ENCODE results near the gene SCRN3.
"Not testable (repeated sequence)": the region's sequence is repeated elsewhere in the genome, so short reads cannot be mapped to it uniquely, and the experiment has no call there.

The SCRN3 gene, protein sequence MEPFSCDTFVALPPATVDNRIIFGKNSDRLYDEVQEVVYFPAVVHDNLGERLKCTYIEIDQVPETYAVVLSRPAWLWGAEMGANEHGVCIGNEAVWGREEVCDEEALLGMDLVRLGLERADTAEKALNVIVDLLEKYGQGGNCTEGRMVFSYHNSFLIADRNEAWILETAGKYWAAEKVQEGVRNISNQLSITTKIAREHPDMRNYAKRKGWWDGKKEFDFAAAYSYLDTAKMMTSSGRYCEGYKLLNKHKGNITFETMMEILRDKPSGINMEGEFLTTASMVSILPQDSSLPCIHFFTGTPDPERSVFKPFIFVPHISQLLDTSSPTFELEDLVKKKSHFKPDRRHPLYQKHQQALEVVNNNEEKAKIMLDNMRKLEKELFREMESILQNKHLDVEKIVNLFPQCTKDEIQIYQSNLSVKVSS

DNA sequence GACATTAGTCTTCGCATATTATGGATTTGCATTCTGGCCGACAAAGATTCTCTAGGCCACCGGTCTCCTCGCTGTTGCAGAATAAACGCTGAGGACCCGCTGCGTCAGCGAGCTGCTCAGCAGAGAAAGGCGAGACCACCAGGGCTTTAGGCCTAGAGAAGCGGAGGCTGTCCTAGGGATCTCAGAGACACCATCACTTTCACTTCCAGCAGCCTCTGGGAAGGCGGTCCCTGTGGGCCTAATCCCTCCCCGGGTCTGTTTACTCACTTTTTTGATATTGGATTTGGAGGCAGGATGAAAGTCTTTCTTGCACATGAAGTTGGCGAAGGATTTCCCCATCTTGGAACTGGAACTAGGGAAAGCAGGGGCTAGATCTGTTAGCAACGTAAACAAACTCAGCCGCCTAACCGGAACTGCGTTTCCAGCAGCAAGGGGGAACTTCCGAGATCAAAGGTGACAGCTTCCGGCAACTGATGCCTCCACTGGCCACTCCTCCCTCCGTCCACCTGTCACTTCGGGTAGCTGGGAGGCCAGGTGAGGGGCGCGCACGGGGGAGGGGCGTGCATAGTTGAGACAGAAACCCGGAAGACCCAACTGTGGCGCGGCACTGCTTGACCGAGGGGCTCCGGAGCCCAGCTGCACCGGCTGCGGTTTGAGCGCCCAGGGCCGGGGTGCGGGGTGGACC, at the start of gene SCRN3:
SCRN3 (plus strand) TSS at position 447 of the 685 bp plus-strand sequence. CDS start 2,554 bp downstream, outside the sequence.
- peak; percentile 37 to 76 for DNase-seq

DNA sequence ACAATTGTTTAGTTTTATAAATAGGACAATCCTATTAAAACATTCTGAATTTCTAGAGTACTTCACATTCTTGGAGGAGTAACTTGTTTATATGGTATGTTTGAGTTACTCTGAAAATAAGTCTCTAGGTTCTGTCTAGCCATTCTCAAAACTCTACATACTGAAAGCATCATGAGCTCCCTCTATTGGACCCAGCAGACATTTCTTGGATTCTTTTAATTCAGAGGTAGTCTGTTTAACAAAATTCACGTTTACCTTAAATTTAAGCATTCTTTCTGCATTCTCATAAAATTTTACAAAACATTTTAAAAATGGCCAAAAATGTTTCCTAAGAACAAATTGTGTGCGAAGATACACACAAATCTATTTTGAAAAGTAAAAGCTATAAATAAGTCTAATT, 45.5 kb upstream of the SCRN3 start:
- DNase-seq = peak; percentile 16 to 31

DNA sequence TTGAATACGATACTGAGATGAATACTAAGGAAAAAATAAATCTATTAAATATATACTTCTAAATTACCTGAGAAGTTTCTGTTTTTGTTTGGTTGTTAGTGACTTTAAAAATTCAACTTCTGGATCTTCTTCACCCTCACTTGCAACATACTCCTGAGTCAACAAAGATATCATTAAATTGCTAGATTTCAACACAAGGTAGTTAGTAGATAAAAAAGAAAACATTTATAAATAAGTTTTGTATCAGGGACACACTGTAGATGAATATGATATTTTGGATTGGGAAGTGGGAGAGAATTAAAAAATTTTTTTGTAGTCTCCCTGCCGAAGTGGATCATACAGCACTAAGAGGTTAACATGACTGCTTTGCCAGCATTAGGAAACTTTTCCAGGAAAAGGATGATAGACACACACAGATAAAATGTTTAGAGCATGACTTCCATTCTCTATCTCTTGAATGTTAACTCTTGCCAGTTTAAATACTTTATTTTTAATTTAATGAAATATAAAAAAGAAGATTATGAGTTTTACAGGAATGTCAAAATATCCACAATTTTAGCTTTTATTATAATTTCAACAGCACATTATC, 44.8 kb upstream of the SCRN3 start:
- DNase-seq = no peak

DNA sequence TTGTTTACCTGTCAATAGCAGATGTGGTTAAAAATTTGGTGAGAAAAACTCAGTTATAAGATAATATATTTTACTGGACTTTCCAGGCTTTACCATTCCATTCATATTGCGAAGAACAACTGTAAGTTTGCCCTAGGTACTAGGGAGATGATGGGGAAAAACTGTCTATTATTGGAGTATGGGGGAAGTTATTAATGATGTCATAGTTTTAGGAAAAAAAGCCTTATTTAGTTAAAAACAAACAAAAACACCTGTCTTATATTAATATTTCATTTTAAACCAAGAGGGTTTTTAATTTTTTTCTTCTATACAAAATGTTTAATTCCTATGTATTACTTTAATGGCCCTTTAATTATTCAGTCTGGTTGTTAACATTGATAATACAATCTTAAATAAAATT, 42.5 kb upstream of the SCRN3 start:
- DNase-seq = no peak

DNA sequence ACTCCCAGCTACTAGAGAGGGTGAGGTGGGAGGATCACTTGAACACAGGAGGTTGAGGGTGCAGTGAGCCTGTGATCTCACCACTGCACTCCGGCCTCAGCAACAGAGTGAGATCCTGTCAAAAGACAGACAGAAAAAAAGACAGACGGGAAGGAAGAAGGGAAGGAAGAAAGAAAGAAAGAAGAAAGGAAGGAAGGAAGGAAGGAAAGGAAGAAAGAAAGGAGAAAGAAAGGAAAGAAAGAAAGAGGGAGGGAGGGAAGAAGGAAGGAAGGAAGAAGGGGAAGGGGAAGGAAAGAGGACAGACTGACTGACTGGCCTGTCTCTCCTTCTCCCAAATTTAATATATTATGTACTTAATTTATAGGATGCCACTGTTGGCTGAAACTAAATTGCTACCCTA, 39.2 kb upstream of the SCRN3 start:
- DNase-seq = no peak

DNA sequence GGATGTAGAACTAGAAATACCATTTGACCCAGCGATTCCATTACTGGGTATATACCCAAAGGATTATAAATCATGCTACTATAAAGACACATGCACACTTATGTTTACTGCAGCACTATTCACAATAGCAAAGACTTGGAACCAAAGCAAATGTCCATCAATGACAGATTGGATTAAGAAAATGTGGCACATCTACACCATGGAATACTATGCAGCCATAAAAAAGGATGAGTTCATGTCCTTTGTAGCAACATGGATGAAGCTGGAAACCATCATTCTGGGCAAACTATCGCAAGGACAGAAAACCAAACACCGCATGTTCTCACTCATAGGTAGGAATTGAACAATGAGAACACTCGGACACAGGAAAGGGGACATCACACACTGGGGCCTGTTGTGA, 35.9 kb upstream of the SCRN3 start:
- DNase-seq = not testable (repeated sequence)

DNA sequence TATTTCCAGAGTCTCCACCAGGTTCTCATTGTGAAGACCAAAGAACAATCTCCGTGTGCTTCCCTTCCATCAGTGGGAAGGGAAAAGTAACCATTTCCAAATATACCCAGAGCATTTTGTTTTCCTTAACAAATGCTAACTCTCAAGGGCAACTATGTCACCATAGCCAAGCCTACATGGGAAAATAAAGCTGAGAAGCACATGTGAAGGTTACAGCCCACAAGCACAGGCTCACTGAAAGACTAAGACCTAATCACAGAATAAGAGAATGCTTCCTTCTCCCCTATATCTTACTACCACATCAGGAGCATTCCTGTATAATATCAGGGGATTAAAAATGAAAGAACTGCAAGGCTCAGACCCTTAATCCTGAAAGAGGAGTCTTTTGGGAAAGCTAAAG, 32.6 kb upstream of the SCRN3 start:
- DNase-seq = no peak

DNA sequence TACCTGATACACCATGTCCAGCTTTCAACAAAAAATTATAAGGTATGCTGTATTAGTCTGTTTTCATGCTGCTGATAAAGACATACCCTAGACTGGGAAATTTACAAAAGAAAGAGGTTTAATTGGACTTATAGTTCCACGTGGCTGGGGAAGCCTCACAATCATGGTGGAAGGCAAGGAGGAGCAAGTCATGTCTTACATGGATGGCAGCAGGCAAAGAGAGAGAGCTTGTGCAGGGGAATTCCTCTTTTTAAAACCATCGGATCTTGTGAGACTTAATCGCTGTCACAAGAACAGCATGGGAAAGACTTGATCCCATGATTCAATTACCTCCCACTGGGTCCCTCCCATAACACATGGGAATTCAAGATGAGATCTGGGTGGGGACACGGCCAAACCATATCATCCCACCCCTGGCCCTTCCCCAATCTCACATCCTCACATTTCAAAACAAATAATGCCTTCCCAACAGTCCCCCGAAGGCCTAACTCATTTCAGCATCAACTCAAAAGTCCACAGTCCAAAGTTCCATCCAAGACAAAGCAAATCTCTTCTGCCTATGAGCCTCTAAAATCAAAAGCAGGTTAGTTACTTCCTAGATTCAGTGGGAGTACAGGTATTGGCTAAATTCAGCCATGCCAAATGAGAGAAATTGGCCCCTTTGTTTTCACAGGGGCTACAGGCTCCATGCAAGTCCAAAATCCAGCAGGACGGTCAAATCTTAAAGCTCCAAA, 31.9 kb upstream of the SCRN3 start:
- DNase-seq = not testable (repeated sequence)

DNA sequence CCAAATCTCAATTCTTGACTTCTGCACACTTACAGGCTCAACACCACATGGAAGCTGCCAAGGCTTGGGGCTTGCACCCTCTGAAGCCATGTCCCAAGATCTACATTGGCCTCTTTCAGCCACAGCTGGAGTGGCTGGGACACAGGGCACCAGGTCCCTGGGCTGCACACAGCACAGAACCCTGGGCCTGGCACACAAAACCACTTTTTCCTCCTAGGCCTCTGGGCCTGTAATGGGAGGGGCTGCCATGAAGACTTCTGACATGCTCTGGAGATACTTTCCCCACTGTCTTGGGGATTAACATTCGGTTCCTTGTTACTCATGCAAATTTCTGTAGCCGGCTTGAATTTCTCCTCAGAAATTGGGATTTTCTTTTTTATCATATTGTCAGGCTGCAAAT, 30.9 kb upstream of the SCRN3 start:
- no peak for DNase-seq

DNA sequence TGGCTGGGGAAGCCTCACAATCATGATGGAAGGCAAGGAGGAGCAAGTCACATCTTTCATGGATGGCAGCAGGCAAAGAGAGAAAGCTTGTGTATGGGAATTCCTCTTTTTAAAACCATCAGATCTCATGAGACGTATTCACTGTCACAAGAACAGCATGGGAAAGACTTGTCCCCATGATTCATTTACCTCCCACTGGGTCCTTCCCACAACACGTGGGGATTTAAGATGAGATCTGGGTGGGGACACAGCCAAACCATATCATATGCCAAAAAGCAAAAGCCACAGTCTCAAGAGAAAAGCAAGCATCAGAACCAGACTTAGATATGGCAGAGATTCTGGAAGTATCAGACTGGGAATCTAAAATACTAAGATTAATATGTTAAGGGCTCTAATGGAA, 30.0 kb upstream of the SCRN3 start:
- DNase-seq = no peak

DNA sequence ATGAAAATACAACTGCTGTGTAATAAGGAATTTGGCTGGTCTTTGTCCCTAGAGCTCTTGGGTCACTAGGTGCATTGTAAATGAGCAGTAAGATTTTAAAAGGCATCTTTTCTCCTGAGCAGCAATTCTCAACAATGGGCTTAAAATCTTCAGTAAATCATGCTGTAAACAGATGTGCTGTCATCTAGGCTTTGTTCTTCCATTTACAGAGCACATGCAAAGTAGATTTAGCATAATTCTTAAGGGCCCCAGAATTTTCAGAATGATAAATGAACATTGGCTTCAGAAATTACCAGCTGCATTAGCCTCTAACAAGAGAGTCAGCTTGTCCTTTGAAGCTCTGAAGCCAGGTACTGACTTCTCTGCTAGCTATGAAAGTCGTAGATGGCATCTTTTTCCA, 26.8 kb upstream of the SCRN3 start:
- DNase-seq = no peak

DNA sequence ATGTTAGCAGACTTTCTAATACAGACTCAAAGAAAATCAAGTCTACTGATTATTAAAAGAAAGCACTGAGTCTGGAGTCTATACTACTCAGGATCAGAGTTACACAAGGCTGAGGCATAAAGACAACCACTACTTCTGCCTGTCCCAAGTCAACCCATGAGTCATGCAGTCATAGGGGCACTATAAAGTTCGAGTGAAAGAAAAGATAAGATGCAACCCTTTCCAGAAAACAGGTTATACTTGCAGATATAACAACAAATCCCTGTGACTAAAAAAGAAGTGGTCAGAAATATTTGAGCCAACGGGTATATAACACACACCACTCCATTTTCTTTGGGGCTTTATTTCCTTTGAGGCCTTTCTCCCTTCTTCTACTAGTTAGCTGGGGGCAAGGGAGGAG, 18.6 kb upstream of the SCRN3 start:
- DNase-seq = no peak

DNA sequence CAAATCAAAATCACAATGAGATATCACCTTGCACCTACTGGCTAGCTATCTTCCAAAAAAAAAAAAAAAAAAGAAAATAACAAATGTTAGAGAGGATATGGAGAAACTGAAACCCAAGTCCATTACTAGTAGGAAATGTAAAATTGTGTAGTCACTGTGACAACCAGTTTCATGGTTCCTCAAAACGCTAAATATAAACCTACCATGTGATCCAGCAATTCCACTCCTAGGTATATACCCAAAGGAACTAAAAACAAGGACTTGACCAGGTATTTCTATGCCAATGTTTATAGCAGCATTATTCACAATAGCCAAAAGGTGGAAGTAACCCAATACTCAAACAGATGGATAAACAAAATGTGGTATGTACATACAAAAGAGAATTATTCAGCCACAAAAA, 11.7 kb upstream of the SCRN3 start:
- DNase-seq = no peak

DNA sequence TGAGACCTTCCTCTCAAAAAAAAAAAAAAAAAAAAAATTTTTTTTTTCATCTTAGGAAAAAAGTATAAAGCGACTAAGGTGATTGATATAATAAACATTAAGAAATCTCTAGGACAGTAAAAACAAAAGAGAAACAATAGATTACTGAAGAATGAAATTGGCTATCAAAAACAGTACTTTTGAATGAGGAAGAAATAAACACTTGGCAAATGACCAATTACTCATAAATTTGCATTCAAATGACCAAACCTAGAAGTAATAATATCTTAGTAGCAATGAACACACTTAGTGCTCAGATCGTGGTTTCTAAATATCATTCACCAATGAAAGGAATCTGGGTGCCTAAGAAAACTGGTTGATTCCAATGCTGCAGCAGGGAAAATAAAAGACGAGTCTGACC, 10.3 kb upstream of the SCRN3 start:
- no peak for DNase-seq

DNA sequence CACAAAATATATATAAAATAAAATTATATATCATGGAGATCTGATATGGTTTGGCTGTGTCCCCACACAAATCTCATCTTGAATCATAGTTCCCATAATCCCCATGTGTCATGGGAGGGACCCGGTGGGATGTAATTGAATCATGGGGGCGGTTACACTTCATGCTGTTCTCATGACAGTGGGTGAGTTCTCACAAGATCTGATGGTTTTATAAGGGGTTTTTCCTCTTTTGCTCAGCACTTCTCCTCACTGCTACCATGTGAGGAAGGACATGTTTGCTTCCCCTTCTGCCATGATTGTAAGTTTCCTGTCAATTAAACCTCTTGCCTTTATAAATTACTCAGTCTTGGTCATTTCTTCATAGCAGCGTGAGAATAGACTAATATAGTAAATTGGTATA, 6.8 kb upstream of the SCRN3 start:
- not testable (repeated sequence) for DNase-seq

DNA sequence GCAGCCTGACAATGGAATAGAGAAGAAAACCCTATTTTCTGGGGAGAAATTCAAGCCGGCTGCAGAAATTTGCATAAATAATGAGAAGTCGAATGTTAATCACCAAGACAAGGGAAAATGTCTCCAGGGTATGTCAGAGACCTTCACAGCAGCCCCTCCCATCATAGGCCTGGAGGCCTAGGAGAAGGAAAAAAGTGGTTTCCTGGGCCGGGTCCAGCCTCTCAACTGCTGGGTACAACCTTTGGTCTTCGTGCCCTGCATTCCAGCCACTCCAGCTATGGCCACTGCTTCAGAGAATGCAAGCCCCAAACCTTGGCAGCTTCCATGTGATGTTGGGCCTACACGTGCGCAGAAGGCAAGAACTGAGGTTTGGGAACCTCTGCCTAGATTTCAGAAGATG, 6.0 kb upstream of the SCRN3 start:
- no peak for DNase-seq

DNA sequence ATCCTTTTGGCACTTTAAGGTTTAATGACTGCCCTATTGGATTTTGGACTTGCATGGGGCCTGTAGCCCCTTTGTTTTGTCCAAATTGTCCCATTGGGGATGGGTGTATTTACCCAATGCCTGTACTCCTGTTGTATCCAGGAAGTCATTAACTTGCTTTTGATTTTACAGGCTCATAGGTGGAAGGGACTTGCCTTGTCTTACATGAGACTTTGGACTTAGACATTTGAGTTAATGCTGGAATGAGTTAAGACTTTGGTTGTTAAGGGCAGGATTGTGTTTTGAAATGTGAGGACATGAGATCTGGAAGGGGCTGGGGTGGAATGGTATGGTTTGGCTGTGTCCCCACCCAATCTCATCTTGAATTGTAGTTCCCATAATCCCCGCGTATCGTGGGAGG, 5.2 kb upstream of the SCRN3 start:
- DNase-seq = not testable (repeated sequence)

DNA sequence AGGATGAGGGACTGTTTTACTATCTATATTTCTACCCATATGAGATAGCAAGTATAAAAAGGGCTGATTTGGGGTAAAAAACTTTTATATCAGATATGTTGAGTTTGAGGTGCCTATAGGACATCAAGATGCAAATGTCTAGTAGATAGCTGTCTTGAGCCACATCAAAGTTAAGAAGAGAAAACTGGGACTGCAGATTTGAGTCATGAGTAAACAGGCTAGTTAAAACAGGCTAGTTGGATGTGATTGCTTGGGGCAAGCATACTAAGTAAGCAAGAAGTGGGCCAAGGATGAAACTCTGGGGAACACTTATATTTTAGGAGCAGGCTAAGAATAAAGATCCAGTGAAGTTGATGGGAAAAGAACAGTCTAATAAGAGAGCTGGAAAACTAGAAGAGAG, 2.8 kb upstream of the SCRN3 start:
- no peak for DNase-seq

DNA sequence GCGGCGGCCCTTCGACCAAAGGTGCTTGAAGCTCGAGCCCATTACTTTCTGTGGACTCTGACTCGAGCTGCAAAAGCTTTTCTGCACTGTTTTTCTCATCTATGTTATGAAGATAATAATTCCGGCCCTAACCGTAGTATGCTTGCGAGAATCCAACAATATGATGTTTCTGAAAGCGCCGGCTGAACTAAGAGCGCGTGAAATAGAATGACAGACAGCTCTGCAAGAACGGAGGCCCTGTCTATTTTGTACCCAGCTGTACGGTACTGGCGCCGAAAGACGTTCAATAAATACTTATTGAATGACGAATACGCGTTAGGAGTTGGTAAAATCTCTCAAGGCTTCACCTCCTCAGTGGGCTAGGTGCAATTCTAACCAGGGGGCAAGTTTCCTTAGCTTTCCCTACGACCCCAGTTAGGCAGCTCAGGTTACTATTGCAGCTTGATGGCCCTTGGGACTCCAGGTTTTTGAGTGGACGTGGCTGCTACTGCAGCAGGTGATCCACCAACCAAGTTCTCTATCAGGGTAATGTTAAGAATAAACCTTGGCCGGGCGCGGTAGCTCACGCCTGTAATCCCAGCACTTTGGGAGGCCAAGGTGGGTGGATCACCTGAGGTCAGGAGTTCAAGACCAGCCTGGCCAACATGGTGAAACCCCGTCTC, 570 bp downstream of the SCRN3 start:
- peak in 1 of 2 experiments; percentile 38 for DNase-seq

DNA sequence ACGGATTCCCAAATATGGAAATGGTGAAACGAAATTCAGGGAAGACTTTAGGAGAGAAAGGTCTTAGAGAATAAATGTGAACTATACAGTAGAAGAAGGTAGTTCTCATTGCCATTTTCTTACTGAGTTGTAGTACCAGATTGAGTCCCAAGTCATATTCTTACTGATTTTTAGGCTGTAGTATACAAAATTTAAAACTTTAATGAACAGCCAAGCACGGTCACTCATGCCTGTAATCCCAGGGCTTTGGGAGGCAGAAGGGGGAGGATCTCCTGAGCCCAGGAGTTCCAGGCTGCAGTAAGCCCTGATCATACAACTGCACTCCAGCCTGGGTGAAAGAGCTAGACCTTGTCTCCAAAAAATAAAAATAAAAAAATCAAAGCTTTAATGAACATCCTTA, 2.2 kb downstream of the SCRN3 start:
- no peak for DNase-seq

DNA sequence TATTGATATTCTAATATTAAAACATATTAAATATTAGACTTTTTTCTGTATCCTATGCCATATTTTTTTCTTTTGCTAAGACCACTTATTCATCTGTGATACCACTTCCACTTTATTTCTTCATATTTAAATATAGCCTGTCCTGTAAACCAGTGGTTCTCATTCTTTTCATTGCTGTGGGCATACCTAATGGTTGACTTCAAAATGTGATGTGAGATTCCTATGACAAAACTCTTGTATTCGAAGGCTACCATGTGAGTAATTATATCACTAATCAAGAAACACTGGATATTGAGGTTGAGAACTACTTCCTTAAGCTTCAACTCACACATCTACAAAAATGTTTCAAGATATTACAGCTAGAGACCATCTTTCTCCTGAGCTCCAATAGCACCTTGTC, 3.6 kb downstream of the SCRN3 start:
- DNase-seq = no peak

DNA sequence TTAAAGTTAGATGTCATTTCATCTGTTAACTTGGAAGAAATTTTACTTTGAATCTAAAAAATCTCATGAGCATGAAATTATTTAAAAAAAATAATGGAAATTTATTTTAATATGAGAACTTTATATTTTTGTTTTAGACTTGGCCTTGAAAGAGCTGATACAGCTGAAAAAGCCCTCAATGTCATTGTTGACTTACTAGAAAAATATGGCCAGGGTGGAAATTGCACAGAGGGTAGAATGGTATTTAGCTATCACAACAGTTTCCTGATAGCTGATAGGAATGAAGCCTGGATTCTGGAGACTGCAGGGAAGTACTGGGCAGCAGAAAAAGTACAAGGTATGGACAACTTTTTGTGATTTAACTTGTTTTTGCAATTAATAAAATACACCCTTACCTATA, 5.3 kb downstream of the SCRN3 start:
- no peak for DNase-seq

DNA sequence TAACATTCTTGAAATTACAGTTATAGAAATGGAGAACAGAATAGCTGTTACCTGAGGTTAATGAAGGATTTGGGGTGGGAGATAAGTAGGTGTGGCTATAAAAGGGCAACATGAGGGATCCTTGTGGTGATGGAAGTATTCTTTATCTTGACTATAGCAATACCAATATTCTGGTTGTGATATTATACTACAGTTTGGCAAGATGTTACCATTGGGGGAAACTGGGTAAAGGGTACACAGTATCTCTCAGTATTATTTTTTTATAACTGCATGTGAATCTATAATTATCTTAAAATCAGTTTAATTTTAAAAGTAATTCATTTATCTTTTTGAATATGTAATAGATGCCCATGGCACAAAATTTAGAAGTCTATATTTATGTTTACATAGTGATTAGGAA, 8.1 kb downstream of the SCRN3 start:
- no peak for DNase-seq

Data from NCI-H524 (cell line).